Hepatocyte (in vitro differentiated cells): ENCODE results near the gene EPHA5.

ENCODE experiments used
- EZH2 ChIP-seq: fragments of 200-600 bp; sonication (generic); IDR thresholded peaks from 2 replicates; pipeline ENCODE4 v1.6.1; 2016; ENCODE audit warnings: antibody characterized with exemption, mild to moderate bottlenecking, borderline replicate concordance
- EZH2phosphoT487 ChIP-seq: fragments of 200-600 bp; sonication (generic); IDR thresholded peaks from one replicate; pipeline ENCODE4 v1.6.1; 2018; ENCODE audit warnings: antibody characterized with exemption, mild to moderate bottlenecking, low read depth, moderate library complexity; ENCODE audit not compliant: unreplicated experiment, severe bottlenecking
- TF ChIP-seq, protein P1 (sequence below): fragments of 200-600 bp; sonication (generic); IDR thresholded peaks from 2 replicates; pipeline ENCODE4 v1.5.1; 2016; ENCODE audit warnings: antibody characterized with exemption, mild to moderate bottlenecking; ENCODE audit not compliant: poor library complexity

DNA sequence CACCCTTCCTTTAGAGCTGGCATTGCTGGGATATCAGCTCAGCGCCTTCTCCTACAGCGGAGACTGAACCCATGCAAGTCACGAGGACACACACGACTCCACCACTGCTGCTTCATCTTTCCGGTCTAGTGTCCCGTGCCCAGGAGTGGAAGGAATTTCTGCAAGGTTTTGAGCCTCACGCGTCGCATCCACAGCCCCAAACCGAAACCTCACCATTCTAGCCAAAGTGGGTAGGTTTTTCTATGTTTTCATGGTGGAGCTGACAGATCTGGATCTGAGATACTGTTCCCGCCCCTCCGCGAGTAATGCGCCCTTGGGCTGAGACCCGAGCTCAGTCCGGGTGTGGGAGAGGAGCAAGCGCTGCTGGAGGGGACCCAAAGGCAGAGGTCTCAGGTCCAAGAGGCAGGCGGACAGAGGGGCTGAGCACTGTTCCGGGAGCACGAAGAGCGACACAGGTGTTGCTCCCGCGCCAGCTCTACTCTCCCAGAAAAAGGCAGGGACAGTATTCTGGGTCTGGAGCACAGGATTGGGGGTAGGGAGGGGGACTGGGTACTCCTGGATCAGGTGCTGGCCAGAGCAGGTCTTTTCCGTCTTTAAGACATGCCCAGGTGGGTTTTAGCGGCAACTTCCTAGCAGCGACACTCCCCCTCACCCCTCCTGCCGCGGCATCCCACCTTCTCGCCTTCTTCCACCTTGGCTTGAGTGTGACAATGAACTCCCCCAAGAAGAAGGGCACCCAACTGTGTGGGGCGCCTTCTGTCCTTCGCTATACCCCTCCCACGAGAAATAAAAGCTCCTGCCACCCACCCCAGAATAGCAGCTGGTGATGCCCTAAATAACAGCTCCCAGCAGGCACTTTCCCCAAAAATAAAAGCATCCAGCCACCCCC lies 1.8 kb downstream of the EPHA5 start:
- TF ChIP-seq EZH2phosphoT487 (no peak), EZH2 (no peak)
- TF ChIP-seq, protein P1, sequence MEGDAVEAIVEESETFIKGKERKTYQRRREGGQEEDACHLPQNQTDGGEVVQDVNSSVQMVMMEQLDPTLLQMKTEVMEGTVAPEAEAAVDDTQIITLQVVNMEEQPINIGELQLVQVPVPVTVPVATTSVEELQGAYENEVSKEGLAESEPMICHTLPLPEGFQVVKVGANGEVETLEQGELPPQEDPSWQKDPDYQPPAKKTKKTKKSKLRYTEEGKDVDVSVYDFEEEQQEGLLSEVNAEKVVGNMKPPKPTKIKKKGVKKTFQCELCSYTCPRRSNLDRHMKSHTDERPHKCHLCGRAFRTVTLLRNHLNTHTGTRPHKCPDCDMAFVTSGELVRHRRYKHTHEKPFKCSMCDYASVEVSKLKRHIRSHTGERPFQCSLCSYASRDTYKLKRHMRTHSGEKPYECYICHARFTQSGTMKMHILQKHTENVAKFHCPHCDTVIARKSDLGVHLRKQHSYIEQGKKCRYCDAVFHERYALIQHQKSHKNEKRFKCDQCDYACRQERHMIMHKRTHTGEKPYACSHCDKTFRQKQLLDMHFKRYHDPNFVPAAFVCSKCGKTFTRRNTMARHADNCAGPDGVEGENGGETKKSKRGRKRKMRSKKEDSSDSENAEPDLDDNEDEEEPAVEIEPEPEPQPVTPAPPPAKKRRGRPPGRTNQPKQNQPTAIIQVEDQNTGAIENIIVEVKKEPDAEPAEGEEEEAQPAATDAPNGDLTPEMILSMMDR, result no peak
